Chondrocyte (in vitro differentiated cells): ENCODE results near the gene HIRA. TPM values are rescaled to one million over a fixed set of nuclear protein-coding genes. Genes with fewer than 3 reads are reported as not detected.
A peak's percentile ranks its signal among the peaks of the same experiment; 100 is the strongest.

ENCODE experiments used
- DNase-seq: peaks from one replicate; pipeline ENCODE4 v3.0.0; 2021; ENCODE audit warnings: mixed read lengths, low spot score
- H3K27ac Mint-ChIP-seq: one replicate; pipeline ENCODE4 v1.8.0; 2021; ENCODE audit warnings: mild to moderate bottlenecking, moderate library complexity, mixed read lengths; ENCODE audit not compliant: unreplicated experiment
- H3K27me3 Mint-ChIP-seq: 2 replicates; pipeline ENCODE4 v1.8.0; 2021; ENCODE audit warnings: low read depth, mixed read lengths
- H3K36me3 Mint-ChIP-seq: 2 replicates; pipeline ENCODE4 v1.8.0; 2021; ENCODE audit warnings: low read depth, mixed read lengths
- H3K4me1 Mint-ChIP-seq: 2 replicates; pipeline ENCODE4 v1.8.0; 2021; ENCODE audit warnings: low read depth, mild to moderate bottlenecking, mixed read lengths
- H3K4me3 Mint-ChIP-seq: one replicate; pipeline ENCODE4 v1.8.0; 2021; ENCODE audit warnings: mild to moderate bottlenecking, moderate library complexity, mixed read lengths; ENCODE audit not compliant: unreplicated experiment
- H3K9me3 Mint-ChIP-seq: 2 replicates; pipeline ENCODE4 v1.8.0; 2021; ENCODE audit warnings: low read depth, mixed read lengths
- total RNA-seq: library from RNA; stranded (reverse); gene quantifications from 3 replicates; pipeline ENCODE4 v1.2.1, GENCODE V29; 2021
- TF ChIP-seq, protein P1 (sequence below): fragments of 200-600 bp; sonication (generic); IDR thresholded peaks from 2 replicates; pipeline ENCODE4 v1.5.0; 2021; ENCODE audit warnings: antibody characterized with exemption, mild to moderate bottlenecking, moderate library complexity

Gene HIRA
- total RNA-seq, 1 donor from 2014 or later: 31.8 TPM

DNA sequence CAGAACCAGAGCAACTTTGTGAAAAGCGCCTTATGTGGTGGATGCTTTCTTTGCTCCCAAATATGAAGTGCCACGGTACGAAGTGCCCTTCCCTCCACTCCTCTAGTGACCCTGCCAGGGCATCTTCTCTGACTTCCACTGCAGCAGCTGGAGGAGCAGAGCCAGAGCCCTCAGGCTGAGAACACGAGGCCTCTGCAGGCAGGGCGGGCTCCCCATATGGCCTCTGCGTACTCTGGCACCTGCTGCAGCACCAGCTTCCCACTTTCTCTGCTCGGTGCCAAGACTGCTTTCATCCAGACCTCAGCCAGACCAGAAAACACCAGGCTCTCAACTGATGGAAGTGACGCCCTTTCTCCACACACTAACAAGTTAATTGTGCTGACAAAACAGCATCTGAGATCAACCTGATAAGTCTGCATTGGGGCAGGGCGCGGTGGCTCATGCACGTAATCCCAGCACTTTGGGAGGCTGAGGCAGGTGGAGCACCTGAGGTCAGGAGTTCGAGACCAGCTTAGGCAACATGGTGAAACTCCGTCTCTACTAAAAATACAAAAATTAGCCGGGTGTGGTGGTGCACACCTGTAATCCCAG is 34.7 kb upstream of the HIRA start:
- H3K4me3 Mint-ChIP-seq: no peak overlapping the region
- H3K4me1 Mint-ChIP-seq: no peaks in the 10 kb centered on the region
- TF ChIP-seq, protein P1, sequence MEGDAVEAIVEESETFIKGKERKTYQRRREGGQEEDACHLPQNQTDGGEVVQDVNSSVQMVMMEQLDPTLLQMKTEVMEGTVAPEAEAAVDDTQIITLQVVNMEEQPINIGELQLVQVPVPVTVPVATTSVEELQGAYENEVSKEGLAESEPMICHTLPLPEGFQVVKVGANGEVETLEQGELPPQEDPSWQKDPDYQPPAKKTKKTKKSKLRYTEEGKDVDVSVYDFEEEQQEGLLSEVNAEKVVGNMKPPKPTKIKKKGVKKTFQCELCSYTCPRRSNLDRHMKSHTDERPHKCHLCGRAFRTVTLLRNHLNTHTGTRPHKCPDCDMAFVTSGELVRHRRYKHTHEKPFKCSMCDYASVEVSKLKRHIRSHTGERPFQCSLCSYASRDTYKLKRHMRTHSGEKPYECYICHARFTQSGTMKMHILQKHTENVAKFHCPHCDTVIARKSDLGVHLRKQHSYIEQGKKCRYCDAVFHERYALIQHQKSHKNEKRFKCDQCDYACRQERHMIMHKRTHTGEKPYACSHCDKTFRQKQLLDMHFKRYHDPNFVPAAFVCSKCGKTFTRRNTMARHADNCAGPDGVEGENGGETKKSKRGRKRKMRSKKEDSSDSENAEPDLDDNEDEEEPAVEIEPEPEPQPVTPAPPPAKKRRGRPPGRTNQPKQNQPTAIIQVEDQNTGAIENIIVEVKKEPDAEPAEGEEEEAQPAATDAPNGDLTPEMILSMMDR: no peak
- H3K9me3 Mint-ChIP-seq: no peaks in the 10 kb centered on the region
- peaks cover 43% of the 10 kb centered on the region for H3K36me3 Mint-ChIP-seq
- no peak for DNase-seq
- no peak overlapping the region for H3K27ac Mint-ChIP-seq
- H3K27me3 Mint-ChIP-seq: no peaks in the 10 kb centered on the region

- Mint-ChIP-seq H3K27ac (no peak overlapping the region), H3K27me3 (no peaks in the 10 kb centered on the region), H3K4me1 (no peaks in the 10 kb centered on the region), H3K9me3 (no peaks in the 10 kb centered on the region), H3K4me3 (no peak overlapping the region), H3K36me3 (peaks cover 35% of the 10 kb centered on the region)
- DNase-seq: no peak
- TF ChIP-seq, protein P1: no peak
These were observed 33.4 kb upstream of the HIRA start for GRCh38 chr22:19464975-19465374.

- Mint-ChIP-seq H3K27ac (no peak overlapping the region), H3K36me3 (peaks cover 33% of the 10 kb centered on the region), H3K4me1 (no peaks in the 10 kb centered on the region), H3K9me3 (no peaks in the 10 kb centered on the region), H3K4me3 (no peak overlapping the region), H3K27me3 (no peaks in the 10 kb centered on the region)
- no peak for DNase-seq
- TF ChIP-seq, protein P1: no peak
These were observed 33.0 kb upstream of the HIRA start for GRCh38 chr22:19464546-19464945.

GRCh38 chr22:19463491-19464469 is 32.2 kb upstream of the HIRA start:
- no peaks in the 10 kb centered on the region for H3K9me3 Mint-ChIP-seq
- TF ChIP-seq, protein P1: no peak
- DNase-seq: no peak
- H3K36me3 Mint-ChIP-seq: peaks cover 28% of the 10 kb centered on the region
- H3K27me3 Mint-ChIP-seq: no peaks in the 10 kb centered on the region
- no peaks in the 10 kb centered on the region for H3K4me1 Mint-ChIP-seq
- H3K4me3 Mint-ChIP-seq: no peak overlapping the region
- peak overlapping the region; percentile 57 for H3K27ac Mint-ChIP-seq

DNA sequence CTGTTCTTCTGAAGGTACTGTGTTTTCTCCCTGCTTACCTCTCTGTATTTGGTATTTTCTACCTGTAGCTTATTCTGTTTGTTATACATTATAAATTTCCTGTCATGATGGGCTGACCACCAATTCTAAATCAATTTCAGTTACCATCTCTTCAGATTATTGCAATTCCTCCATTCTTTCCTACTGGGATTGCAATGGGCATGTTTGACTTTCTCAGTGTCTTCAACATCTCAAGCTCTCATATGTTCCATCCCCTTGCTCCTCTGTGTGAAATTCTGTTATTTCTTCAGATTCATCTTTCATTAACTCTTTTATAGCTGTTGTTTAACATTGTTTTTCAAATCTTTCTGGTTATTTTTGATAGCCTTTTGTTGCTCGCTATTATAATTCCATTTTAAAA is 31.5 kb upstream of the HIRA start:
- H3K4me3 Mint-ChIP-seq: no peak overlapping the region
- no peaks in the 10 kb centered on the region for H3K27me3 Mint-ChIP-seq
- H3K36me3 Mint-ChIP-seq: peaks cover 24% of the 10 kb centered on the region
- TF ChIP-seq, protein P1: no peak
- no peaks in the 10 kb centered on the region for H3K4me1 Mint-ChIP-seq
- no peak for DNase-seq
- no peaks in the 10 kb centered on the region for H3K9me3 Mint-ChIP-seq
- H3K27ac Mint-ChIP-seq: no peak overlapping the region
